Mesenchymal stem cell (in vitro differentiated cells and primary cell): ENCODE results near the gene C1orf216.

Source experiments
- DNase-seq: peaks from one replicate; pipeline ENCODE4 v3.0.0-alpha.2; 2013
- H2AFZ ChIP-seq: one replicate; pipeline ENCODE4 v1.6.1; 2013; ENCODE audit warnings: low read depth, mild to moderate bottlenecking, control low read depth, inconsistent platforms, low read length, moderate library complexity
- H2AK5ac ChIP-seq: 2 replicates; pipeline ENCODE4 v1.6.1; 2013; ENCODE audit warnings: low read length, moderate library complexity, mild to moderate bottlenecking, inconsistent platforms; ENCODE audit not compliant: severe bottlenecking
- H2BK120ac ChIP-seq: one replicate; pipeline ENCODE4 v1.6.1; 2013; ENCODE audit warnings: low read depth, mild to moderate bottlenecking, inconsistent platforms, low read length, moderate library complexity
- H2BK12ac ChIP-seq, 2 experiments: one replicate each; pipeline ENCODE4 v1.6.1; 2013; ENCODE audit warnings: inconsistent platforms in 2 of 2, low read length in 2 of 2, mild to moderate bottlenecking in 2 of 2, moderate library complexity in 2 of 2, control low read depth in 1 of 2
- H2BK15ac ChIP-seq: one replicate; pipeline ENCODE4 v1.6.1; 2013; ENCODE audit warnings: mild to moderate bottlenecking, low read depth, inconsistent platforms; ENCODE audit not compliant: poor library complexity, severe bottlenecking
- H2BK5ac ChIP-seq: 2 replicates; pipeline ENCODE4 v1.6.1; 2013; ENCODE audit warnings: low read depth, mild to moderate bottlenecking, low read length, control low read depth, inconsistent platforms; ENCODE audit not compliant: poor library complexity, severe bottlenecking
- H3K14ac ChIP-seq, 2 experiments: one replicate each; pipeline ENCODE4 v1.6.1; 2013; ENCODE audit warnings: inconsistent platforms in 2 of 2, low read length in 2 of 2, control low read depth in 1 of 2, mild to moderate bottlenecking in 1 of 2, moderate library complexity in 1 of 2
- H3K18ac ChIP-seq, 2 experiments: one replicate each; pipeline ENCODE4 v1.6.1; 2013; ENCODE audit warnings: inconsistent platforms in 2 of 2, low read length in 2 of 2, control low read depth in 1 of 2, low read depth in 1 of 2, mild to moderate bottlenecking in 1 of 2
- H3K23ac ChIP-seq, 2 experiments: one replicate each; pipeline ENCODE4 v1.6.1; 2013; ENCODE audit warnings: inconsistent platforms in 2 of 2, low read length in 2 of 2, mild to moderate bottlenecking in 2 of 2, moderate library complexity in 2 of 2, control low read depth in 1 of 2
- H3K27ac ChIP-seq: 2 replicates; pipeline ENCODE4 v1.5.1; 2013; ENCODE audit warnings: mild to moderate bottlenecking, moderate library complexity, low read length, control low read depth, inconsistent platforms; ENCODE audit not compliant: poor library complexity, severe bottlenecking
- H3K27me3 ChIP-seq, 2 experiments: 2 replicates each; pipeline versions ENCODE4 v1.6.1 to v1.7.0; 2013; ENCODE audit warnings: low read length in 2 of 2, mild to moderate bottlenecking in 2 of 2, moderate library complexity in 2 of 2, control low read depth in 1 of 2, inconsistent platforms in 1 of 2; ENCODE audit not compliant: control insufficient read depth in 1 of 2, insufficient read depth in 1 of 2
- H3K36me3 ChIP-seq, 2 experiments: 2 replicates each; pipeline versions ENCODE4 v1.6.1 to v1.7.0; 2013; ENCODE audit warnings: low read length in 2 of 2, control low read depth in 1 of 2, inconsistent platforms in 1 of 2, low read depth in 1 of 2, mild to moderate bottlenecking in 1 of 2; ENCODE audit not compliant: insufficient read depth in 2 of 2, control insufficient read depth in 1 of 2
- H3K4ac ChIP-seq, 2 experiments: one replicate each; pipeline ENCODE4 v1.6.1; 2013; ENCODE audit warnings: inconsistent platforms in 2 of 2, low read length in 2 of 2, mild to moderate bottlenecking in 2 of 2, moderate library complexity in 2 of 2, control low read depth in 1 of 2, low read depth in 1 of 2
- H3K4me1 ChIP-seq: 2 replicates; pipeline ENCODE4 v1.6.1; 2013; ENCODE audit warnings: low read depth, low read length, control low read depth; ENCODE audit not compliant: control insufficient read depth, insufficient read depth
- H3K4me2 ChIP-seq: 2 replicates; pipeline ENCODE4 v1.6.1; 2013; ENCODE audit warnings: low read length, mild to moderate bottlenecking, inconsistent platforms; ENCODE audit not compliant: poor library complexity, severe bottlenecking
- H3K4me3 ChIP-seq, 2 experiments: 2 replicates each; pipeline versions ENCODE4 v1.5.1 to v1.7.0; 2013; ENCODE audit warnings: low read length in 2 of 2, mild to moderate bottlenecking in 2 of 2, control low read depth in 1 of 2, low read depth in 1 of 2; ENCODE audit not compliant: insufficient read depth in 1 of 2
- H3K79me1 ChIP-seq: replicated peaks from 2 replicates; pipeline ENCODE4 v1.6.1; 2013; ENCODE audit warnings: mild to moderate bottlenecking, control low read depth, low read length, inconsistent platforms; ENCODE audit not compliant: poor library complexity, severe bottlenecking
- H3K9ac ChIP-seq: 2 replicates; pipeline ENCODE4 v1.7.0; 2013; ENCODE audit warnings: mild to moderate bottlenecking, low read length, moderate library complexity
- H3K9me3 ChIP-seq: 2 replicates; pipeline ENCODE4 v1.7.0; 2013; ENCODE audit warnings: mild to moderate bottlenecking, low read length; ENCODE audit not compliant: control insufficient read depth
- H4K8ac ChIP-seq: one replicate; pipeline ENCODE4 v1.6.1; 2013; ENCODE audit warnings: inconsistent platforms, mild to moderate bottlenecking, low read length, moderate library complexity
- H4K91ac ChIP-seq: one replicate; pipeline ENCODE4 v1.6.1; 2013; ENCODE audit warnings: mild to moderate bottlenecking, low read length, inconsistent platforms
- WGBS: methylation state at CpG from one replicate; pipeline ENCODE4 v1.1.7; 2013; ENCODE audit warnings: mixed read lengths; 5-methylcytosine and 5-hydroxymethylcytosine counted together

The C1orf216 gene

DNA sequence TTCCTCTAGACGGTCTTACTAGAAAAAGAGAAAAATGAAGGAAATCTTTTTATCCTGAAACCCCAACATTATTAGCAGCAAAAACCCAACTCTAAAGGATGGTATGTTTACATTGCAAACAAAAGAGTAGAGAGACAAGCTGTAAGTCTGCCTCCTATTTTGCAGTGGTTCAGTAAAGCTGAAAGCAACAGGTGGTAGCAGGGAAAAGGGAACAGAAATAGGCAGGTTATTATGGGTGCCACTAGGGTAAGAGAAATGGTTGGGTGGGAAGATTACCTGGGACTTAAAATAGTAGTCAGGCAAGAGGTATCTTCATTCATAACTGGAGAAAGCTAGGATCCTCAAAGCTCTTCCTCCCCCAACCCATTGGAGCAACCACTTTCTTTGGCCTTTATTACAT is 37.4 kb upstream of the C1orf216 start:
- Histone ChIP-seq H2BK12ac (no peak overlapping the region), H3K4ac (no peak overlapping the region), H2AFZ (no peak overlapping the region), H3K23ac (no peak overlapping the region), H3K36me3 (peaks cover 0 to 10% of the 10 kb centered on the region in 2 experiments), H3K9ac (no peak overlapping the region), H3K79me1 (peaks cover 13% of the 10 kb centered on the region), H3K4me1 (no peaks in the 10 kb centered on the region), H3K9me3 (no peaks in the 10 kb centered on the region), H3K14ac (no peak overlapping the region), H2BK5ac (no peak overlapping the region), H4K8ac (no peak overlapping the region), H2BK120ac (no peak overlapping the region), H2AK5ac (no peak overlapping the region), H3K27ac (no peak overlapping the region), H2BK15ac (no peak overlapping the region), H4K91ac (no peak overlapping the region), H3K4me2 (no peak overlapping the region), H3K27me3 (no peaks in the 10 kb centered on the region), H3K18ac (no peak overlapping the region), H3K4me3 (no peak overlapping the region)
- DNase-seq: no peak
- WGBS: no CpG with 5 or more reads among the region's 1 CpG

DNA sequence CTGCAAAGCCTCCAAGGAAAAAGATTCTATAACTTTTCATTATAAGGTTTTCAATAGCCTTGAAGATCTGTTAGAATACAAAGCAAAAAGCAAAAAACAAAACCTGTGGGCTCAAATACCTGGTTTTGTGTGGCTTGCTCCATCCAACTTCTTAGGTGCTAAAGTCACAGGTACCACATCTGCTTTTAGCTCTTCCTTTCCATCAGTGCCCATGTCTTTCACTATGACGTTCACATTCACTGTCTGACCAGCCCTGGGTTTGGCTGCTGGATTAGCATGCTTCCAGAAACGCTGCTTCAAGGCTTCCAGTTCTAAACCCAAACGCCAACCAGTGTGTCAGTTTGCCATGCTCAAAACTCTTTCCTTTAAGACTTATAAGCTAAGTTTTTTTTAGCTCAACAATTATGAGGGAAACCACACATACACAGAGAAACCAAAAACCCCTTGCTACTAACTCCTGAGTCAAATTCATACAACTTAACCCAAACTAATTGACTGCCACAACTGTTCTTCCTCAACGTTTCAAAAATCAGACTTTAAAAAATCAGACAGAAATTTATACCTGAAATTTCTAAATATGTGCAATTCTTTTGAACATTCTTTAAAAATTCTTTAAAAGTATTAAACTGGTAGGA is 35.1 kb upstream of the C1orf216 start:
- no peak overlapping the region for H3K4ac ChIP-seq

DNA sequence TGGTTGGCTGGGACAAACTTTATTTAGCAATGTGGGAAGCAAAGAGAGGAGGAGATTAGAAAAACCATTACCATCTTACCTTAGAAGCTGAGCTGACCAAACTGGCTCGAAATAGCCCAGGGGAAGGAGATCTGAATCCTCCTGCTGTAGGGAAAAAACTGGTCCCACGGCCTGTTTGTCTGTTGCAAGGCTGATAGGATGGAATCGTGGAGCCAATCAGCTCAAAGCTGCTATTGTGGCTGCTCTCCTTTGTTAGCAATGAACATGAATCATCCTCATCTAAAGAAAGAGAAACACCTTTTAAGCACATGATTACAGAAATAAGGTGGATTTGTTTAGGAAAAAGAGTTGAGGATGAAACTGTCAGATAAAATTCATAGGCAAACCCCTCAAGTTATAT is 29.6 kb upstream of the C1orf216 start:
- WGBS: 91% methylated on average over 2 of the region's 3 CpGs
- Histone ChIP-seq H2BK120ac (no peak overlapping the region), H4K91ac (no peak overlapping the region), H4K8ac (no peak overlapping the region), H2BK15ac (no peak overlapping the region), H3K27me3 (no peaks in the 10 kb centered on the region), H2AFZ (no peak overlapping the region), H3K36me3 (peaks cover 0 to 3% of the 10 kb centered on the region in 2 experiments), H2AK5ac (no peak overlapping the region), H3K4me3 (no peak overlapping the region), H3K79me1 (no peaks in the 10 kb centered on the region), H3K9ac (no peak overlapping the region), H2BK12ac (no peak overlapping the region), H2BK5ac (no peak overlapping the region), H3K23ac (no peak overlapping the region), H3K9me3 (no peaks in the 10 kb centered on the region), H3K18ac (no peak overlapping the region), H3K4me2 (no peak overlapping the region), H3K27ac (no peak overlapping the region), H3K4ac (no peak overlapping the region), H3K14ac (no peak overlapping the region), H3K4me1 (no peaks in the 10 kb centered on the region)
- DNase-seq: peak; percentile 1

More for the DNA sequence above, 35.1 kb upstream of the C1orf216 start:
- H4K8ac ChIP-seq: no peak overlapping the region
- H3K14ac ChIP-seq: no peak overlapping the region
- no peak overlapping the region for H2AFZ ChIP-seq
- H3K36me3 ChIP-seq: peaks cover 0 to 3% of the 10 kb centered on the region in 2 experiments
- no peak overlapping the region for H4K91ac ChIP-seq
- H2AK5ac ChIP-seq: no peak overlapping the region
- WGBS: 95% methylated on average over 4 of the region's 4 CpGs
- H3K4me1 ChIP-seq: no peaks in the 10 kb centered on the region
- no peak overlapping the region for H3K9ac ChIP-seq
- no peaks in the 10 kb centered on the region for H3K27me3 ChIP-seq
- H2BK15ac ChIP-seq: no peak overlapping the region
- no peak overlapping the region for H2BK5ac ChIP-seq
- DNase-seq: no peak
- no peak overlapping the region for H3K27ac ChIP-seq
- H3K23ac ChIP-seq: no peak overlapping the region
- H3K4me2 ChIP-seq: no peak overlapping the region
- no peak overlapping the region for H2BK120ac ChIP-seq
- H3K9me3 ChIP-seq: no peaks in the 10 kb centered on the region
- H2BK12ac ChIP-seq: no peak overlapping the region
- no peak overlapping the region for H3K18ac ChIP-seq
- H3K79me1 ChIP-seq: peaks cover 12% of the 10 kb centered on the region
- H3K4me3 ChIP-seq: no peak overlapping the region

DNA sequence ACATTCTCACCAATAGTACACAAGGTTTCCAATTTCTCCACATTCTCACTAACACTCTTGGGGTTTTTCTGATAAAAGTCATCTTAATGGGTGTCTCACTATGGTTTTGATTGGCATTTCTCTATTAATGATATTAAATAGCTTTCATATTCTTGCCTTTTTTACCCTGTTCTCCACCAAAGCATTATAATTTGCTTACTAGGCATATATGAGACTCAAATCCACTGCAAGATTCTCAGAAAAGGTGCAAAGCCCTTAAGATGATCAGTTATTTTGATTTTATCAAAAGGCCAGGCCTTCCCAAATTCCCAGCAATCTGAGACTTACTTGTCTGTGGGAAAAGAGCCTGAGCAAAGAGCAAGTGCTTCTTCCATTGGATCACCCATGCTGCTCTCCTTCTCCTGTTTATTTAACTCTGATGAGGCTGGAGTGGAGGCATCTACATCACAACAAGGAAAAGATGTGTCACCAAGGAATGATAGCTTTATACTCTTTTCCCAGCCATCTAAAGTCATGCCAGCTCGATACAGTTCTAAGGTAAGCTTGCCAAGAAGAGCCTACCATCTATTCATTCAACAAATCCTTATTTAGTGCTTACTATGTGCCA is 26.5 kb upstream of the C1orf216 start:
- H3K27me3 ChIP-seq: no peaks in the 10 kb centered on the region
- H4K91ac ChIP-seq: no peak overlapping the region
- H3K79me1 ChIP-seq: no peaks in the 10 kb centered on the region
- H3K36me3 ChIP-seq: no peaks in the 10 kb centered on the region
- H2BK15ac ChIP-seq: no peak overlapping the region
- H2BK5ac ChIP-seq: no peak overlapping the region
- H3K4me2 ChIP-seq: no peak overlapping the region
- no peak overlapping the region for H2BK12ac ChIP-seq
- no peak overlapping the region for H3K4me3 ChIP-seq
- peak; percentile 21 for DNase-seq
- H3K27ac ChIP-seq: no peak overlapping the region
- H3K4me1 ChIP-seq: no peaks in the 10 kb centered on the region
- no peak overlapping the region for H3K9ac ChIP-seq
- H2AK5ac ChIP-seq: no peak overlapping the region
- no peak overlapping the region for H2BK120ac ChIP-seq
- H3K23ac ChIP-seq: no peak overlapping the region
- WGBS: 100% methylated on average over 1 of the region's 1 CpG
- H3K18ac ChIP-seq: no peak overlapping the region
- H3K14ac ChIP-seq: no peak overlapping the region
- H2AFZ ChIP-seq: no peak overlapping the region
- no peaks in the 10 kb centered on the region for H3K9me3 ChIP-seq
- no peak overlapping the region for H3K4ac ChIP-seq
- H4K8ac ChIP-seq: no peak overlapping the region
